Measurements from ENCODE around the gene RHOB. TPM values are rescaled to one million over a fixed set of nuclear protein-coding genes. Genes with fewer than 3 reads are reported as not detected.
A peak's percentile ranks its signal among the peaks of the same experiment; 100 is the strongest.

RHOB gene
- total and polyA plus RNA-seq, 2 experiments from 2014 or later = 146 to 429 TPM

- DNase-seq (ENCODE audit: low spot score) = no peak
- Histone ChIP-seq H3K36me3 (replicated peaks; ENCODE audit: insufficient read depth, low read depth) (no peaks in the 10 kb centered on the region), H2AFZ (no peak overlapping the region), H3K79me2 (no peaks in the 10 kb centered on the region), H3K4me2 (no peak overlapping the region), H3K4me1 (ENCODE audit: insufficient read depth) (peaks cover 23% of the 10 kb centered on the region), H3K27me3 (no peaks in the 10 kb centered on the region), H3K9me2 (replicated peaks; ENCODE audit: insufficient read depth) (no peaks in the 10 kb centered on the region), H3K9me3 (ENCODE audit: low read depth) (no peaks in the 10 kb centered on the region), H3K27ac (peak overlapping the region; percentile 47), H4K20me1 (ENCODE audit: insufficient read depth, poor library complexity, severe bottlenecking) (no peaks in the 10 kb centered on the region), H3K4me3 (no peak overlapping the region)
- TF ChIP-seq EZH2phosphoT487 (IDR thresholded peaks at IDR 0.05; ENCODE audit: low read depth, severe bottlenecking, unreplicated experiment) (no peak), CTCF (IDR thresholded peaks at IDR 0.05; ENCODE audit: poor library complexity) (no peak), EZH2 (IDR thresholded peaks at IDR 0.05; ENCODE audit: borderline replicate concordance) (no peak)
- WGBS (ENCODE audit: low lambda C conversion rate, missing lambda C conversion rate) = 74% methylated on average over 9 of the region's 9 CpGs
Measured at GRCh38 chr2:20488201-20488641, 41.3 kb downstream of the RHOB start.

DNA sequence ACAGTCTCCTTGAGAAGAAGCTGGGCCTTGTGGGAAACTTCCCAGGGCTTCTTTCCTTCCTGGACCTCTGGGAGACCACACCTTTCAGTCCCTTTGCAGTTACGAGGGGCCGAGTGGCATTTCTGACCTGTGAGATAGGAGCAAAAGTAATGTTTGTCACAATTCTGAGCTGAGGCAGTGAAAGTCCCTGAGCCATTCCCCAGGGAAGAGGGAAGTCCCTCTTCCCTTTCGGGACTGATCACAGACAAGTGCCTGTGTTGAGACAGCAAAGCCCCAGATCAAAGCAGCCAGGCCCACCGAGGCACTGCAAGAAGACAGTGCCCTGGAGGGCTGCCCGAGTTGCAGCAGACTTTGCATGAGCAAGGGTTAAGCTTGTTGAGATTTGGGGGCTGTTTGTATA, 41.9 kb downstream of the RHOB start:
- H3K9me3 ChIP-seq (ENCODE audit: low read depth) = no peaks in the 10 kb centered on the region
- no peak for DNase-seq (ENCODE audit: low spot score)
- H3K4me3 ChIP-seq = no peak overlapping the region
- H3K27me3 ChIP-seq = no peaks in the 10 kb centered on the region
- H3K27ac ChIP-seq = peak overlapping the region; percentile 47
- H3K4me1 ChIP-seq (ENCODE audit: insufficient read depth) = peaks cover 23% of the 10 kb centered on the region
- H2AFZ ChIP-seq = no peak overlapping the region
- WGBS (ENCODE audit: low lambda C conversion rate, missing lambda C conversion rate) = 45% methylated on average over 5 of the region's 5 CpGs
- no peaks in the 10 kb centered on the region for H4K20me1 ChIP-seq (ENCODE audit: insufficient read depth, poor library complexity, severe bottlenecking)
- H3K79me2 ChIP-seq = no peaks in the 10 kb centered on the region
- no peaks in the 10 kb centered on the region for H3K36me3 ChIP-seq (replicated peaks; ENCODE audit: insufficient read depth, low read depth)
- no peaks in the 10 kb centered on the region for H3K9me2 ChIP-seq (replicated peaks; ENCODE audit: insufficient read depth)
- no peak overlapping the region for H3K4me2 ChIP-seq
- no peak for TF ChIP-seq EZH2phosphoT487 (IDR thresholded peaks at IDR 0.05; ENCODE audit: low read depth, severe bottlenecking, unreplicated experiment)
- no peak for TF ChIP-seq CTCF (IDR thresholded peaks at IDR 0.05; ENCODE audit: poor library complexity)
- TF ChIP-seq EZH2 (IDR thresholded peaks at IDR 0.05; ENCODE audit: borderline replicate concordance) = no peak

GRCh38 chr2:20490300-20491181, 43.7 kb downstream of the RHOB start:
- 79% methylated on average over 14 of the region's 14 CpGs for WGBS (ENCODE audit: low lambda C conversion rate, missing lambda C conversion rate)
- no peak overlapping the region for H3K4me2 ChIP-seq
- H3K36me3 ChIP-seq (replicated peaks; ENCODE audit: insufficient read depth, low read depth) = no peaks in the 10 kb centered on the region
- H4K20me1 ChIP-seq (ENCODE audit: insufficient read depth, poor library complexity, severe bottlenecking) = no peaks in the 10 kb centered on the region
- peak; percentile 61 for DNase-seq (ENCODE audit: low spot score)
- no peaks in the 10 kb centered on the region for H3K79me2 ChIP-seq
- H3K9me2 ChIP-seq (replicated peaks; ENCODE audit: insufficient read depth) = no peaks in the 10 kb centered on the region
- H2AFZ ChIP-seq = no peak overlapping the region
- H3K9me3 ChIP-seq (ENCODE audit: low read depth) = no peaks in the 10 kb centered on the region
- H3K27me3 ChIP-seq = no peaks in the 10 kb centered on the region
- H3K4me3 ChIP-seq = no peak overlapping the region
- no peak for TF ChIP-seq EZH2phosphoT487 (IDR thresholded peaks at IDR 0.05; ENCODE audit: low read depth, severe bottlenecking, unreplicated experiment)
- peaks cover 23% of the 10 kb centered on the region for H3K4me1 ChIP-seq (ENCODE audit: insufficient read depth)
- peak overlapping the region; percentile 81 for H3K27ac ChIP-seq

Data from hepatocyte (in vitro differentiated cells).